DMS153 (cell line): ENCODE results near the gene ARHGAP5.

Source experiments
- DNase-seq: peaks from one replicate; lab custom pipeline; 2025; lab: John Stamatoyannopoulos, UW

ARHGAP5 gene

GRCh38 chr14:32075672-32076277 lies 1.3 kb upstream of the ARHGAP5 start:
- no peak for DNase-seq

- DNase-seq = peak; percentile 90
These were observed 625 bp upstream of the ARHGAP5 start for GRCh38 chr14:32076278-32077080.

DNA sequence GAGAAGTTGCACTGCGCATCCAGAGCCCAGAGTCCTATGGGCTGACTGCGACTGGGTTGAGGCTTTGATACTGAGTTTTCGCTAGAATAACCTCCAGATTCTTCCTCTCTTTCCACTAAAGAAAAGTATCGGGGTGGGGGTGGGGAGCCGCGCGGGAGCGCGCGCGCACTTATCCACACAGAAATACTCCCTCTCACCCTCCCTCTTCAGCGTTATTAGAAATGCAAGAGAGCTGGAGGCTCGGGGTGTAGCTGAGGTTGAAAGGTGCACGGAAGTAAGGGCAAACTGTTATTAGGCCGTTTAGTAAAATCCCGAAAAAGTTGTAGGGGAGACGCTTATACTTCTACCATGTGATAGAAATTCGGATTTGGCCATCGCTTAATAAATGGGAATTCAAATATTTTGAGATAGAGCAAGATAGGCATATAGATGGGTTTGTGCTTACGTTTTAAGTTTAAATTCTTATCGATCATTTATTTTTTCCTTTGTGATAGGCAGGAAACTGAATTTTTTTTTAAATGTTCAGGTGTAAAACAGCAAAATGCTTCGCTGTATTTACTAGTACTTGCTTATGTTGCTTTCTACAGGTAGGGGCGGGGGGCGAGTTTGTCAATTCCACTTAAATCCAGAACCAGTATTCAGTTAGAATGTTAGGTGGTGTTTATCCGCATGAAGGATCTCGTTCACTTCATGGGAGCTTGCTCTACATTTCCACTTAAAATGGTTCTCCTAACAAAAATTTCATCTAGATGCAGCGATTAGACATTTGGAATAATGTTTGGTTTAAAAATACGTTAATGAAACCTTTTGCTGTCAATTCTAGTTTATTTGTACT lies 1.1 kb downstream of the ARHGAP5 start:
- peak; percentile 34 for DNase-seq

GRCh38 chr14:32078858-32079216 lies 1.7 kb downstream of the ARHGAP5 start:
- DNase-seq = no peak

DNA sequence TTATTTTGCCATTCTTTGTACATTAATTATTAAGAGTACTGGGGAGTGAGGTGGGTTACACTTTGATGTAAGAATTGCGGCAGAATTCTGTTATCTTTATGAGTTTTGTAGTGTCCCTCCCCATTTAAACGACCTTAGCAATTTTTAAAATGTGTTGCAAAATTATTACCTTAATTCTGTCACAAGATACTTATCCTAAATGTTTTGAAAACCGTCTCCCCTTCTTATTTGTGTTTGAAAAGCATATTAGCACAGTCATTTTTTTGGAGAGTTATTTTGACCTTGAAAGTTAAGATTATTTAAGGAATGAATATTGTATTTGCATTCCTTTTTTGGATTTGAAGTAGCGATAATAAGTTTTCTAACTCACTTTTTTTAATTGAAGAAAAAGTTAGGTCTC lies 2.2 kb downstream of the ARHGAP5 start:
- DNase-seq = no peak

DNA sequence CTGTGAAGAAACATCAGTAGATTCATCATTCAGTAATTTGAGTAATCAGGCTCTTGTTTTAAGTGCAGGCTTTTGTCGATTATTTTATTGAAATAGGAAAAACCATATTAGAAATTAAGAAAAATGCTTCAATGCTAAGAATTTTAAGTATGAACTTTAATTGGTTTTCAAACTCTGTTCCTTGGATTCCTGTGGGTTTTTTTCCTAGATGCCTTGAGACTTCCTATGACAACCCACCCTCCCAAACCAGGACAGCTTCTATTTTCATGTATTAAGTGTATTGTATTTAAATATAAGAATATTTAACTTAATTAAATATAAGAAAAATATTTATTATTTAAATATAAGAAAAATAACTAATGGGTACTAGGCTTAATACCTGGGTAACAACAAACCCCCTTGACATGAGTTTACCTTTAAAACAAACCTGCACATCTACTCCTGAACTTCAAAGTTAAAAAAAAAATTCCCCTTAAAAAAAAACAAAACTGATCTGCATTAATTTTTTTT lies 3.0 kb downstream of the ARHGAP5 start:
- DNase-seq = no peak

- DNase-seq = no peak
These were observed 4.8 kb downstream of the ARHGAP5 start for GRCh38 chr14:32081901-32082300.

GRCh38 chr14:32083315-32083624 lies 6.2 kb downstream of the ARHGAP5 start:
- DNase-seq = no peak

DNA sequence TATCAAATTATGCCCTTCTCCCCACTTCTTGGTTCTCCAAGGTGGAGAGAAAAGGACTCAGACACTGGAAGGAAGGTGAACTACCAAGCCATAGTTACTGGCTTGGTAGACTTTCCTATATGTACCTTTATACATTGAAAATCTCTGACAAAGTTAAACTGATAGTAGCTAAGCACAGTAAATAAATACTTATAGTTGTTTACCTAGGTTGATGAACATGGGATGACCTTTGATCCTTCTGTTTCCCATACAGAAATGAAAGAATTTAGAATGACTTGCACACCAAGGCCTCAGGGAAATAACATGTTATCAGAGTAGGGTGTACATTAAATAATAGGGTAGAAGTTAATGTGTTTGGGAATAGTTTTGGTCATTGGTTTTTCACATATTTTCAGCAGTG lies 6.7 kb downstream of the ARHGAP5 start:
- DNase-seq = no peak

DNA sequence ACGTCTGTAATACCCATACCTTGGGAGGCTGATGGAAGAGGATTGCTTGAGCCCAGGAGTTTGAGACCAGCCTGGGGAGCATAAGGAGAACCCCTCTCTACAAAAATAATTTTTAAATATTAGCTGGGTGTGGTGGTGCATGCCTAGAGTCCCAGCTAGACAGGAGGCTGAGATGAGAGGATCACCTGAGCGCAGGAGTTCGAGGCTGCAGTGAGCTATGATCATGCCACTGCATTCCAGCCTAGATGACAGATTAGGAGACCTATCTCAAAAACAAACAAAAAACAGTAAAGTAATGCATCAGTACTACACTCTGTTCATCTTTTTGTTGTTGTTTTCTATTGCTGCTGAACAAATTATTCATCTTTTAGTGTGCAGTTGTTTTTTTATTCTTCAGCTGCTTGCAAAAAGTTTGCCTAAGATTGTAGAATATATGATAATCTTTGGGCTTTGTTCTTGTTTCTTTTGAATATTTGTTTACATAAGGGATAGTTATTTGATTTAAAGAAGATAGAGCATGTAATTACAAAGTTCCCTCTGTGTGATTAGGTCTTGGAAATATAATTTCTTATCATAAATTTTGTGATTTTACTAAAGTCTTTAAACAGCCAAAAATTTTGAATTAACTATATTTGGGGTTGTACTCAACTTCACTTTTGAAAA lies 8.2 kb downstream of the ARHGAP5 start:
- DNase-seq = no peak

DNA sequence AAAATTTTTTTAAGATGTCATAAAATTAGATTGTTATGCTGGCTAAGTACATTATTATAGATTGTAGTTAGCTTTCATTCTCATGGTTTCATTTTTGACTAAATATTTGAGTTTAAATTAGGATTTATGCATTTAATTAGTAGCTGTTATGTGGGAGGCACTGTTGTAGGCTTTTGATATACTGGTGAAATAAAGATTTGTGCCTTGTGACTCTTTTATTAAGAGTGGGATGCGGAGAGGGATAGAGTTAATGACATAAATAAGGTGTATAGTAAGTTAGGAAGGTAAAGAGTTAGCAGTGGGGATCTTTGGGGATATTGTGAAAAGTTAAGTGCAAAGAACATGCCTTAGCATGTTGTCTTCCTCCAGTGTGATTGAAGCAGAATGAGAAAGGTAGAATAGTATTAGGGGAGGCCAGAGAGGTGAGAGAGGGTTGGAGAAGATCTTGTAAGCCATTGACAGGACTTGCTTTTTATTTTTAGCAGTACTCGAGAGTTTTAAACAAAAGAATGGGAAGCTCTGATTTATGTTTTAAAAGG lies 8.8 kb downstream of the ARHGAP5 start:
- no peak for DNase-seq

GRCh38 chr14:32087173-32087861 lies 10.2 kb downstream of the ARHGAP5 start:
- peak; percentile 7 for DNase-seq

GRCh38 chr14:32087907-32088306 lies 10.8 kb downstream of the ARHGAP5 start:
- no peak for DNase-seq

DNA sequence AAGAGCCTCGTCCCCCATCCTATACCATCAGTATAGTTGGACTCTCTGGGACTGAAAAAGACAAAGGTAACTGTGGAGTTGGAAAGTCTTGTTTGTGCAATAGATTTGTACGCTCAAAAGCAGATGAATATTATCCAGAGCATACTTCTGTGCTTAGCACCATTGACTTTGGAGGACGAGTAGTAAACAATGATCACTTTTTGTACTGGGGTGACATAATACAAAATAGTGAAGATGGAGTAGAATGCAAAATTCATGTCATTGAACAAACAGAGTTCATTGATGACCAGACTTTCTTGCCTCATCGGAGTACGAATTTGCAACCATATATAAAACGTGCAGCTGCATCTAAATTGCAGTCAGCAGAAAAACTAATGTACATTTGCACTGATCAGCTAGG lies 13.6 kb downstream of the ARHGAP5 start:
- DNase-seq = no peak

GRCh38 chr14:32099473-32099872 lies 22.4 kb downstream of the ARHGAP5 start:
- no peak for DNase-seq

- DNase-seq = no peak
These were observed 23.1 kb downstream of the ARHGAP5 start for GRCh38 chr14:32100175-32100574.

GRCh38 chr14:32102152-32102787 lies 25.2 kb downstream of the ARHGAP5 start:
- no peak for DNase-seq

GRCh38 chr14:32102968-32103367 lies 25.9 kb downstream of the ARHGAP5 start:
- no peak for DNase-seq

DNA sequence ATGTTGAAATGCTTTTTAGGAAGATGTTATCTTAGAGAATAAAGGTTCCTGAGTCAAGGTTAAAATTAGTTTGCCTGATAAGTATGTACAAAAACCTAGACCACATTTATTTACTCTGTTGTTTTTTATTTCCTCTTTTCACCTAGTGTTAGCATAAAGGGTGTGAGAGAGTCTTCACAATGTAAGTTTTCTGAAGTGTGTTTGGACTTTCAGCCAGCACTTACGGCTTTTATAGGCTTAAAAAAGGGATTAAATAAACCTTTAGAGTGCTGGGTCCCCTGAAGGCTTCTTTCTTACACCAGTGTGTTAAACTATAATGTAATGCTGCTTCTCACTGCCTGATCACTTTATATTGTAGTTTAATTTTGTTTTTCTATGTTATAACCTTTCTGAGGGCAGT lies 27.2 kb downstream of the ARHGAP5 start:
- DNase-seq = no peak

- DNase-seq = no peak
These were observed 27.7 kb downstream of the ARHGAP5 start for GRCh38 chr14:32104803-32105202.
